Tibial nerve (tissue), 4 donors: ENCODE results near the gene ADCY2.

Experiments
- CTCF ChIP-seq, 5 experiments: fragments of 200-600 bp in 3 of 5; fragments of 450-650 bp in 2 of 5; sonication (generic) in 3 of 5; IDR thresholded peaks; one replicate each; pipeline ENCODE4 v1.5.1; 2016 to 2019; ENCODE audit warnings: antibody characterized with exemption in 5 of 5, mild to moderate bottlenecking in 3 of 5, moderate library complexity in 2 of 5
- EP300 ChIP-seq, 2 donors: sonication (generic); formaldehyde crosslinking; IDR thresholded peaks; one replicate each; pipeline ENCODE4 v1.6.1; 2017; ENCODE audit warnings: antibody characterized with exemption in 2 of 2, mild to moderate bottlenecking in 1 of 2
- POLR2A ChIP-seq, 2 donors: fragments of 450-650 bp; IDR thresholded peaks; one replicate each; pipeline ENCODE4 v1.6.1; 2017; ENCODE audit warnings: antibody characterized with exemption in 2 of 2, mild to moderate bottlenecking in 2 of 2, moderate library complexity in 2 of 2

- TF ChIP-seq CTCF (IDR thresholded peaks at IDR 0.05) (no peak), EP300 (IDR thresholded peaks at IDR 0.05) (no peak), POLR2A (IDR thresholded peaks at IDR 0.05) (no peak)
These were observed 383.4 kb downstream of the ADCY2 start for GRCh38 chr5:7779019-7780005.
